HG03095 (cell line): ENCODE measurements around the gene RAPGEF1.
"Not testable (repeated sequence)": the region's sequence is repeated elsewhere in the genome, so short reads cannot be mapped to it uniquely, and the experiment has no call there.

Experiments used
- ATAC-seq: cut with Tn5 transposase; IDR thresholded peaks from one replicate; pipeline ENCODE4 v1.9.1; 2021; ENCODE audit warnings: moderate library complexity; ENCODE audit not compliant: unreplicated experiment

Gene RAPGEF1

DNA sequence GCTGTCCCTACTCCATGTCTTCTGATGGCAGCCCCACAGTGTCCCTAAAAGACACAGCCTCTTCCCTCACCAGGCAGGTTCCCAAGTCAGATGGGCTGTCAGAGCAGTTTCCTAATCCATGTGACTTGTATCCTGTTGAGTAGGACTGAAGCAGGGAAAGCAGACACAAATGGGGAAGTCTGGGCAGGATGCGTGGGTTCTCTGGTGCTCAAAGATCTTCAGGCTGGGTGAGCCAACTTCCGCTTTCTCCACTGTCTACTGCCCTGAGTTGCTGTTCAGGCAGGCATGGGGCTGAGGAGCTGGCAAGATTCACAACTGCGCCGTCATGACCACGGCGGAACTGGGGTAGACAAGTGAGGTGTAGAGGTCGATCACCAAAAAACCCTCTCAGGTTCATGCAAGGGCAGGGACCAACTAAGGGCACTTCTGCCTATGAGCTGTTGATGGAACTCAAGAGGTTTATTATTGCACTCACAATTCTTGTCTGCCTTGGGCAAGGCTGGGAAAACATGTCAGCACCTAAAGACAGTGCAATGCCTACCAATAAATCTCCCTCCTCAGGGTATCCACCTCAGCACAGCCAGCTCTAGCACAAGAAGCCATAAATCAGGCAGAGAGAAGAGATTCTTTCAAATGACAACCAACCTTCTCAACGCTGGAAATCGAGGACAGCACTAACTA, 83.4 kb downstream of the RAPGEF1 start:
- no peak for ATAC-seq

DNA sequence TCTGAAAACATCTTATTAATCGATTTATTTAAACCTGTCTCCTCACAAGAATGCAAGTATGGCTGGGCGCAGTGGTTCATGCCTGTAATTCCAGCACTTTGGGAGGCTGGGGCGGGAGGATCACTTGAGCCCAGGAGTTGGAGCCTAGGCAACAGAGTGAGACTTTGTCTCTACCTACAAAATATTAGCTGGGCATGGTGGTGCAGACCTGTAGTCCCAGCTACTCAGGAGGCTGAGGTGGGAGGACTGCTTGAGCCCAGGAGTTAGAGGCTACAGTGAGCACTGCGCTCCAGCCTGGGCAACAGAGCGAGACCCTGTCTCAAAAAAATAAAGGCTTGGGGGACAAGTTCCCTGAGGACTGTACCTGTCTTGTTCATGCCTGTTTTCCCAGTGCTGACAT, 85.5 kb downstream of the RAPGEF1 start:
- ATAC-seq = not testable (repeated sequence)

DNA sequence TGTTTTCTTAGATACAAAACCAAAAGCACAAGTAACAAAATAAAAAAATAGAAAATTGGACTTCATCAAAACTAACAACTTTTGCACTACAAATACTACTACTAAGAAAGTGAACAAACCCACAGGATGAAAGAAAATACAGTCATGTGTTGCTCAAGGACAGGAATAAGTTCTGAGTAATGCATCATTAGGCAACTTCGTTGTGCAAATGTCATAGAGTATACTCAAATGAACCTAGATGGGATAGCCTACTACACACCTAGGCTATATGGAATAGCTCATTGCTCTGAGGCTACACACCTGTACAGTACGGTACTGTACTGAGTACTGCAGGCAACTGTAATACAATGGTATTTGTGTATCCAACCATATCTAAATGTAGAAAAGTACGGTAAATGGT, 88.3 kb downstream of the RAPGEF1 start:
- ATAC-seq = no peak

DNA sequence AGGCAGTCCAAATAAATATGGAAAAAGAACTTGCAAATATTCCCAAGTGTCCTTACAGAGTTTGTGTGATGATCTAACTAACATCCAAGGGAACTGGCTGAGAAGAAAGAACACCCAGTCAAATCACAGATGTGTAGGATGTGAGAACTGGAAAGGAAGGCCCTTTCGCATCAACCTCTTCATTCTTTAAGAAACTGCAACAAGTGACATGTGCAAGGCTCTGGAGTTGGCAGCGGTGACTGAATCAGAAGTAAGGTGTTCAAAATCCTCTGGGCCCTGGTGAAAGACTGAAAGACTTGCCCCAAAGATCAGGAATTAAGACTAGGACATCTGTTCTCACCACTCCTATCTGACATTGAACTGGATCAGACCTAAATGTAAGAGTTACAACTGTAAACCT, 88.7 kb downstream of the RAPGEF1 start:
- no peak for ATAC-seq

DNA sequence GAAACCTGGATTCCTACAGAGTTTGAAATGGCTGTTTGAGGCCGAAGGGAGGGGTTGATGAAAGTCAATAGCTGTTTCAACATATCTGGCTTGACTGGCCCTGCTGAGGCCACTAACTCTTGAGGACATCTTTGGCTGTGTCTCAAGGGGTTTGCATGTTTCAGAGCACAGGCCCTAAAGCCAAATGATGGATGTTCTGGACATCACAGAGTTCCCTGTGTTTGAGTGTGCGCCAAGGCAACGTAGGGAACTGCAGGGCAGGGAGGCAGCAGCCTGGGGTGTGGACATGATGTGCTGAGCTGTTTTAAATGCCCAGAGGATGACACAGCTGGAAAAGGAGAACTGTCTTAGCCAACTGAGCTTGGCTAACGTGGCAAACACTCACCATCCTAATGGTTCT, 89.6 kb downstream of the RAPGEF1 start:
- no peak for ATAC-seq

DNA sequence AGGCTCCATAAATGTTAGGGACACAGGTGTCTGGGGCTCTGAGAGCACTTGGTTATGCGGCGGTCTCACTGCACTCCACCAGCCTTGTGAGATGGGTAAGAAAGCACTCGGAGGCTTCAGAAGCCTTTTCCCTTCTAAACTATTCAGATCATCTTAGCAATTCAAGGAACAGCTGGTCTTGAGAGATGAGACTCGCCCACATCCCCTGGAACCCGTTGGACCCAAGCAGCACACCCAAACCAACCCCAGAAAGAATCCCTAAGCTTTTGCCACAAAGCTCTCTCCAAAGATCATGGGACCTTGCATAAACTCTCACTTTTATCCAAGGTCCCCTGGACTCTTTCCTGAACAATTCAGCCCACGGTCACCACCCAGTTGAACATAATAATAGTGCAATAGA, 90.2 kb downstream of the RAPGEF1 start:
- no peak for ATAC-seq

DNA sequence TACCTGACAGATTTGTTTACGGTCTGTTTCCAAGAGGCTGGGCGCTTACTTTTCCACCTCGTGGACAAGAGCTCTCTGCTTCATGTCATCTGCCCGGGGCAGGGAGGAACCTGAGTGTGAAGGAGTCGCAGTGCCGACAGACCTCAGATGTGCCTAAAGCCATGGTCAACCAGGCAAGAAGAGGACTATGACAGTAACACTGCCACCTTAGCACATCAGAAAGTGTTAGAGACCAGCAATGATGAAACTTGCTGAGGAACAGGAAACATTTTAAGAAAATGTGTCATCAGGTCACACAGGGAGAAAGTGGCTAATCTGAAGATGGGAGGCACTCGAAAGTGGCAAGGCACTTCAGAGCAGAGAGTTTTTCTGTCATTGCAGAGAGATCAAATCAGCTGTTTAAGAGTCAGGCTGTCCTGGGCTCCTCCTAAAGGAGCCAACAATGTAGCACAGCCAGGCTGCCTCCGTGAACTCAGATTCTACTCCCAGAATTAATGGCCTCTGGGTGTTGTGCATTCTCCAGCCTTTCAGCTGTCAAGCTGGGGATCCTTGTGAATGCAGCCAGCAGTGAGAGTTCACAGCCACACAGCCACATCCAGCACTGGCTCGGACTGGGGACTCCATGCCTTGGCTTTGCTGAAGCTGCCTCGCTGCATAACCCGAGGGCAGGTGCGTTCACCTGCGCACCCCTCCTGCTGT, 94.6 kb downstream of the RAPGEF1 start:
- no peak for ATAC-seq

DNA sequence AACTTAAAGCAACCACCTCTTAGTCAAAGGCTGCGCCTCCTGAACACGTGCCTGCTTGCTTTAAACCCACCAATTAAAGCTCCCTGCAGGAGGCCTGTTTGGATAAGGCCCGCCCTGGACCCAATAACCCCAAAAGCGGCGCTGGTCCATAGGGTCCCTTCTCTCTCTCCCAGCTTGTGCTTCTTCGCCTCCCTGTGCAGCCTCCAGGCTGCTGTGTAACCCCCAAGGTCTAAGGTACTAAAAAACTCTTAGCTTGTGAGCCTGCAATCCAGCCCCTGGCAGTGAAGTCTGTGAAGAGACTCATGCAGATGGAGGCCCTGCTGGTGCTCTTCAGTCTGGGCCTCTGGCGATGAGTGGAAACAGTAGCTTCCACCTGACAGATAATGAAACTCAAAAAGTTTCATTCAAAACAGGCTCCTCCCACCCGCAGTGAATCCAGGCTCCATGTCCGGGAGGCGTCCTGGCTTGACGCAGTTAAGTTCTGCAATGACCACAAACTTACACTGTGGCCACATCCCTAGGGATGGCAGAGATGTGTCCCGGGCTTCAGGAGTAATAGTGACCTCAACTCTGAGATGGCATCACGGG, 97.3 kb downstream of the RAPGEF1 start:
- ATAC-seq = peak; percentile 77

DNA sequence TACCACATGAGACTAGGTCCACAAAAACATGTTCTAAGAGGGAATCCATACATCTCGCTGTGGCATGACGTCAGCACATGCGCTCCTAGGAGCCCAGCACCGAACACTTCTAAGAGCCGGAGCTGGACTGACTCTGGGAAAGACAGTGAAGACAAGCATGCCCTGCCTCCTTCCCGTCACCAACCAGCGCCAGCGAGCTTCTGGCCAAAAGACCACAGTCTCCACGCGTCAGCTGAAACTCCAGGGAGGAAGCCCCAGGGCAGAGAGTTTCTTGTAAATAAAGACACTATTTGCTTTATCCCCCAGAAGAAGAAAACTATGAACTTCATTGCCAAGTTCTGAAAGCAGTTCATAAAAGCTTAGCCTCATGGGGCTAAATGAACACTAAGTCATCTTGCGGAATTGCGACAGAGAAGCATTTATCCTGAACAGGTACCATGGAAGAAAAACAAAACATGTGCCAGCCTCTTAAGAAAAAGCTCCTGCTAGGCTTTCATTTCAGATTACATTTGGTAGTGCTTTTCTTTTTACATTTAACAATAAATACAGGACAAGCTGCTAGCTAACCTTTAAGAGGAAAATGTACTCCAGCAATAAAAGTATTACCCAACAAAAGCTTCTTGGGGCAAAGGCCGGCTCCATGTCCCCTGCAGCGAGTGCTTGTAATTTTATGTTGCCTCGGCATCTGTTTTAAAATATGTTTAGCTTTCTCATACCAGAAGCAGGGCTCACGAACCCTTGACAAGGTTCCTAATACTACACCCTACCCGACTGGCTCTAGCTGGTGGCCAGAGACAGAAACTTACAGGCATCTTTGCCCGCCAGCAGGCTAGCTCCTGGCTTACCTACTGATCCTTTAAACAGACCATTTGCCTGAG, 98.0 kb downstream of the RAPGEF1 start:
- no peak for ATAC-seq

DNA sequence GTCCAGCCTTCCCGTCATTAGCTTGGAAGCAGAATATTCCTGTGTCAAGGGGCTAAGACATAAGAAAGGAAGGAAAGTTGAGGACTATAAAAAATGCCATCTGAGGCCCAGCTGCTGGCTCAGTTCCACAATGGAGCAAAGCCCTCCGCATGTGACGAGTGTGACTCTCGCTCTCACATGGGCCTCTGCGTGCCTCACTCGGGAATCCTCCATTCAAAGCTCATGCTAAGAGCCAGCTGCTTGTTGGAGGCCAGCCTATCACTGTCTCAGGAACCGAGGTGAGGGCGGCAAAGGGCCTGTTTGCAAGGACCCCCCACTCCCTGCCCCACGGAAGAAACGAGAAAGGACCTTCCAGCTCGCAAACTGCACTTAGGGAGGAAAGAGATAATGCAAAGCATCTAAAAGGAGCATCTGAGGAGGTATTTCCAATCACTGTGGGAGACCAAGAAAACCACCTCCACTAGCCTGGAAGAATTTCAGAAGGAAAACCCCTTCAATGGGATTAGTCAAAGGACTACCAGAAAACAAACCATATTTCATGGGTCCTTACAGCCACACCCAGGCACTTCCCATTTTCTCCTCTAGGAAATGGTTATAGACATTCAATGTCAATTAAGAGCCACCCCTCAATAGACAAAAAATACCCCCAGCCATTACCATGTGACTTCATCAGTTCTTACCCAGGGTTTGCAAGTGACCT, 99.3 kb downstream of the RAPGEF1 start:
- no peak for ATAC-seq

DNA sequence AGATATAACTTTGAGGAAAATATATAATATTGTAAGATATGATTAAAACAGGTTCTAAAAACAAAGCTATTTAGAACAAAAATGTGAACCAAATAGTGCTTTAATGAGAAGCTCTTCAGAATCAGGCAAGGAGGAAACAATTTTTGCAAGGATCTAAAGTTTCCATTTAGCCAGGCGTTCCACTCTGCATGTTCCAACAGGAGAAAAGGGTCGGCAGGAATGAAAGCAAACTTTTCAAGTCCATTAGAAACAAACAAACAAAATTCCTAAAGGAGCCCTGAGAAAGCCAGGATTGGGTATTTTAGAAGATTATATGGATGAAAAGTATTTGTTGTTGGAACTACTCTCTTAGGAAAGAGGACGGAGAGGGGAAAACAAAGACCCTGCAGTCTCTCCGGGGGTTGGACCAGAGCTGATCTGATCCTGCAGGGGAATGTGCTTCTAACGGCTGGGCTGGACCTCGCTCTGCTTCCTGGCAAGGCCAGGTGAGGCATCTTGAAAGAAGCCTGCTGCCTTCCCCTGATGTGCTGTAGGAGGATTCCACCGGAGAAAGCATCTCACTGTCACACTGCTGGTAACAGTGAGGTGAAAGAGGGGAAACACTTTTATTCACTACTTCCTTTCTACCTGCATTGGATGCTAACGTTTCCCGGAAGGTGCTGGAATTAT, 100.0 kb downstream of the RAPGEF1 start:
- no peak for ATAC-seq

DNA sequence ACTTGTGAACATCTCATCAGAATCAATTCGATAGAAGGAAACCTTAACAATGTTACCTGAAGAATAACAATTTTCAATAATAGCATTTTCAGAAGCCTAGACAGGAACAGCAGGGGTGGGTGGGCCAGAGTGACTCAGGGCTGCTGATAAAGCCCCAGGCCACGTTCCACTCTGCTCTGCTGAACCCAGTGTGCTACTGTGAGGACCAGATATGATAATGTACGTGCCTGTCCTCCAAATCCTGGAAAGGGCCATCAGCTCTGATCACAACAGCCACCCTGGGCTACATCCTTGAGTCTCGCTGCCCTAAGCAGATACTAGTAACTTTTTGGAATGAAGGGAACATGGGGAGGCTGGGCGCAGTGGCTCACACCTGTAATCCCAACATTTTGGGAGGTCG, 103.3 kb downstream of the RAPGEF1 start:
- ATAC-seq = no peak

DNA sequence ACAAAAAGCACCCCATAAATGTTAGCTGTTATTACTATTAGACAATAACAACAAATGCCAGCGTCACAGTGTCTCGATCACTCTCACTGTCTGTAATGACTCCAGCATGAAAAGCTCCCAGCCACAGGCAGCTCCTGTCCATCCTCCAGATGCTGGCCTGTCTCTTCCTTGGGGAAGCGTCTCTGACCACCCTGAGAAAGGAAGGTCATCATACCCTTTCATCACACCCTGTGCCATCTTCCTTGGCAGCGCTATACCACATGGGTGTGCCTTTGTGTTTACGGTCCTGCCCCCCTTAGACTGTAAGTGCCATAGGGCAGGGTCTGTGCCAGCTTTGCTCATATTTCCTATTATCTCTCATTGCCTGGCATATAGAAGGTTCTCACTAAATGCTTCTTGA, 104.0 kb downstream of the RAPGEF1 start:
- no peak for ATAC-seq

DNA sequence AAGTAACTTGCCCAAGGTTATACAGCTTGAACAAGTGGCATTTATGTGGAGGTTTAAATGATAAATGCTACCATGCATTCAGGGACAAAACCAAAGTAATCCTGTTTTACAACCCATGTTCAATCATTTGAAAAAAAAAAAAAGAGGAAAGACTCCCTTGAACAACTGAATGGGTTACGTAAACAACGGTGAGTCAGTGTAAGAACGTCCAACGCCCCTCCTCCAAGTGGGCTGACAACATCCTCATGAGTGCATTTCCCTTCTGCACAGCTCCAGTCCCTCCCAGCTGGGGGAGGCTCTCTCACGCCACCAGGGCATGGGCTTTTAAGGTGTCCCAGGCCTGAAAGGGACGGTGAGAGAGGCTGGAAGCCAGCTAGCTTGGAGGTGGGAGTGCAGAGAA, 104.6 kb downstream of the RAPGEF1 start:
- no peak for ATAC-seq

DNA sequence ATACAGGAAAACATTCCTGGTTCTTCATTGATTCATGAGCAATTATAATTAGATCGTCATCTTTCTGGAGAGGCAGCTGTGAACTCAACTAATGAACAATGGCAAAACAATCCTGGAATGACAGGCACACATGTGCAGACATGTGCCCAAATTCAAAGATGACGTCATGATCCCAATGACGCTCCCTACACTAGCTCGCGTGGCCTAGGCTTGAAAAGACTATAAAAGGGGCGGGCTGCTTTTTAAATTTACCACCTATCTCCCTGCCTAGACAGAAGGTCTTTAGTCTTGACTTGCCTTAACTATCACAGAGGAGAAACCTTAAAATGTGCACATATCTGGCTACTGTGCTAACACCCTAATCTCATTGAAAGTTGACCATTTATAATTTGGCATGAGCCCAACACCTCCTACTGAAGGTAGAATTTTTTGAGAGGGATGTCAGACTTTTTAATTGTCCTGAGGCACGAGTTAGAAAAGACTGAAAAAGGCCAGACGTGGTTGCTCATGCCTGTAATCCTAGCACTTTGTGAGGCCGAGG, 106.3 kb downstream of the RAPGEF1 start:
- ATAC-seq = no peak

DNA sequence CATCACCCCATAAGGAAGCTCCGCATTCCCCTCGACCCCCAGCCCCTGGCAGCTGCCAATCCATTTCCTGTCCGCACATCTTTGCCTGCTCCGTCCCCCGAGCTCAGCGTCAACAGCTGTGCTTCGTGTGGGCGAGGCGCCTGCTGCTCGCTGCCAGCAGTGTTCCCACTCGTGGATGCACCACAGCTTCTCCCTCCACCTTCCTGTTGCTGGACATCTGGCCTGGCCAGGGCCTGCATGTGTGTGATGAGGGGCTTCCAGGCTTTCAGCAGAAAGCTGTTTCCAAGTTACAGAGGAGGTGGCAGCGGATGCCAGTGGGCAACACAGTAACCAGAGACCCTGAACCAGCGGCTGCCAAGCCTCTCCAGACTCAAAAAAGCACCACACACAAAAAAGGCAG, 108.6 kb downstream of the RAPGEF1 start:
- no peak for ATAC-seq

DNA sequence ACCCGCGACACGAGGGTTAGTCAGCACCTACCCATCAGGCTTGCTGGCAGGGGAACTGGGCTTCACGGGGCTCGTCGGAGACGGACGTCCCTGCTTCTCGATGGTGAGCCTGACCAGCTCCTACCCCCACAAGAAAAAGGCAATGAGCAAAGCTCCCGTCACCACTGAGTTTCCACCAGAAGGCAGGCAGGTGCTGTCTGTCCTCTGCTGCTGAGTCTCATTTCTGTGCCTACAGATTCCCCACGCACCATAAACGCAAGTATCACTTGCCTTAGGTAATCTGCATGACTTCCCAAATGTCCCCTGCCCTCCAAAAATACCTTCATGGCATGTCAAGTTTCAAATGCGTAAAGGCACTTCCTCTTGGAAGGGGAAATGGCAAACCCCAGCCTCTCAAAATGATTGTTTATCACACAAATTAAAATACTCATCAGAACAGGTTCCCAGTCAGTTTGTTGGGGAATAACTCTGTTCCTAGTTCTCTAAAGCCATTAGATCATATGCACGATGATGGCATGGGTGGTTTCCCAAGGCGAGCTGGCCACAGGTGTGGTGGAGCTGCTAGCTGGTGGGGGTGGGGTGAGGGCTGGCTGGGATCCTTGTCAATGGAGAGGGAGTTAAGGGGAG, 109.6 kb downstream of the RAPGEF1 start:
- no peak for ATAC-seq

DNA sequence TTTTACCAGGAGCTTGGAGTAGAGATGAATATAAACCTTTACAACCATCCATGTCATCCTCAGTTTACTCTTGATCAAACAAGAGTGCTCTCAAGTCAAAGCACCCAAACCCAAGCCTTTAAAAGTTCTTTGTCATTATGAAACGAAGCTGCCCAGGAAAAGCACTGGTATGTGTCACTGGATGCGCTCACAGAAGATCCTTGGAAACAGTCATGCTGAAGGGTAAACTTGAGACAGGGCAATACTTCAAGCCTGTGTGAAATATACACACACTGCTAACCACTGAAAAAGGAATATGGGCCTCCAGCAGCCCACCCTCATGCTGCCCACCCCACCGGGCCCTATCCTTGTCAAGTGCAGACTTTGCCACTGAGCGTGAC, 110.1 kb downstream of the RAPGEF1 start:
- ATAC-seq = no peak

DNA sequence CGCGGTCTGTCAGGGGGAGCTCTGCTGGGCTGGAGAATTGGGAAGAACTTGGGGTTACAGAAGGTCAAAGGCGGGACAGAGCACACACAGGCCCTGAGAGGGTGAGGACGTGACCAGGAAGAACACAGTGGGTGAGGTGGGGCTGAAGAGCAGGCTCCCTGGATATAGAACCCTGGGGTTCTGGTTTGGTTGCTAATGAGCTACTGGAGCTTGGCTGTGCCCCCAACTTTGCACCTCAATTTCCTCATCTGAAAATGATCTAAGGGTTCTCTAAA, 110.7 kb downstream of the RAPGEF1 start:
- ATAC-seq = no peak
